ENCODE measurements around the gene MMP7. TPM values are rescaled to one million over a fixed set of nuclear protein-coding genes. Genes with fewer than 3 reads are reported as not detected.

The MMP7 gene
- total RNA-seq, 1 donor: under 0.01 TPM

DNA sequence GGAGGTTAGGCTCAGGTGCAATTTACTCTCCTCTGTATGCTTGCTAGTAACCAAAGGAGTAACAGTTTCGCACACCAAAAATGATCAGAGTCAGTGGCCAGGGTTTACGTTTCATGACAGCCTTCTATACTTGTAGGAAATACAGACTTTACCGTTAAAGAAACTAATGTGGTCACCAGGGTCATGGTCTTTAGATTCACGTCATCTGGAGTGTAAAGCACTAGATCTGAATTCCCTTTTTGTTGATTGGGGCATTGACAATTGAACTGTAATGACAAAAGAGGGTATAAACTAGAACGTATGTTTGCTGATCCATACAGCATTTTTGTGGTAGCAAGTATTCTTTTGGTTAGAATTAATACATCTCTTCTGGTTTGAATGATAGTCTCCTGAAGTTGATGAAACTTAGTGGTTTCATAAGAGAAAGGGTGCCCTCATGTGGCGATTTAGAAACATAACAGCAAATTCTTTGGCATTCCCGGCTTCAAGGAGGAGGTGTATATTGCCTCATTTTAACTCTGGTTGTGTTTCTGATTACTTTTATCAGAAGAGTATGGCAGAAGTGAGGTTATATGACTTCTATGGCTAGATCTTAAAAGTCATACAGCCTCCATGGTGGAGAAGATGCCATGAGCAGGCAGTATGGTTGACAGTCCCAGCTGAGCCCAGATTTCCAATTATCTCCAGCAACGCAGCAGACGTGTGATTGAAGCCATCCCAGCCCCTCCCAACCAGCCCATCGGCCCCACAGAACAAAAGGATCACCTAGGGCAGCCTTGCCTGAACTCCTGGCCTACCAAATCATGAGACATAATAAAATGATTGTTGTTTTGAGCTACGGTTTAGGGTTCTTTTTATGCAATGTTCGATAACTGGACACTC, 35.1 kb downstream of the MMP7 start:
- DNase-seq (ENCODE audit: insufficient read length, low spot score, missing footprints): no peak
- H3K27ac ChIP-seq (ENCODE audit: low read depth, low read length): no peak overlapping the region
- no peaks in the 10 kb centered on the region for H3K79me2 ChIP-seq (ENCODE audit: insufficient read depth, low read length)
- H3K9me3 ChIP-seq (ENCODE audit: low read depth, low read length): no peaks in the 10 kb centered on the region
- H2AFZ ChIP-seq (ENCODE audit: low read length): peak overlapping the region; percentile 52
- peak overlapping the region; percentile 14 for H3K4me3 ChIP-seq (ENCODE audit: insufficient read depth, low read length)
- no peaks in the 10 kb centered on the region for H4K20me1 ChIP-seq (ENCODE audit: insufficient read depth, low read length)
- peaks cover 14% of the 10 kb centered on the region for H3K4me1 ChIP-seq (ENCODE audit: insufficient read depth, low read length)
- TF ChIP-seq, protein P1, sequence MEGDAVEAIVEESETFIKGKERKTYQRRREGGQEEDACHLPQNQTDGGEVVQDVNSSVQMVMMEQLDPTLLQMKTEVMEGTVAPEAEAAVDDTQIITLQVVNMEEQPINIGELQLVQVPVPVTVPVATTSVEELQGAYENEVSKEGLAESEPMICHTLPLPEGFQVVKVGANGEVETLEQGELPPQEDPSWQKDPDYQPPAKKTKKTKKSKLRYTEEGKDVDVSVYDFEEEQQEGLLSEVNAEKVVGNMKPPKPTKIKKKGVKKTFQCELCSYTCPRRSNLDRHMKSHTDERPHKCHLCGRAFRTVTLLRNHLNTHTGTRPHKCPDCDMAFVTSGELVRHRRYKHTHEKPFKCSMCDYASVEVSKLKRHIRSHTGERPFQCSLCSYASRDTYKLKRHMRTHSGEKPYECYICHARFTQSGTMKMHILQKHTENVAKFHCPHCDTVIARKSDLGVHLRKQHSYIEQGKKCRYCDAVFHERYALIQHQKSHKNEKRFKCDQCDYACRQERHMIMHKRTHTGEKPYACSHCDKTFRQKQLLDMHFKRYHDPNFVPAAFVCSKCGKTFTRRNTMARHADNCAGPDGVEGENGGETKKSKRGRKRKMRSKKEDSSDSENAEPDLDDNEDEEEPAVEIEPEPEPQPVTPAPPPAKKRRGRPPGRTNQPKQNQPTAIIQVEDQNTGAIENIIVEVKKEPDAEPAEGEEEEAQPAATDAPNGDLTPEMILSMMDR (IDR thresholded peaks at IDR 0.05; ENCODE audit: extremely low read depth, low read depth, low read length): peak; percentile 69
- H3K4me2 ChIP-seq (ENCODE audit: insufficient read depth, low read length): peak overlapping the region; percentile 62
- H3K27me3 ChIP-seq (ENCODE audit: insufficient read depth, low read length): no peaks in the 10 kb centered on the region
- H3K36me3 ChIP-seq (ENCODE audit: insufficient read depth, low read length): no peaks in the 10 kb centered on the region

DNA sequence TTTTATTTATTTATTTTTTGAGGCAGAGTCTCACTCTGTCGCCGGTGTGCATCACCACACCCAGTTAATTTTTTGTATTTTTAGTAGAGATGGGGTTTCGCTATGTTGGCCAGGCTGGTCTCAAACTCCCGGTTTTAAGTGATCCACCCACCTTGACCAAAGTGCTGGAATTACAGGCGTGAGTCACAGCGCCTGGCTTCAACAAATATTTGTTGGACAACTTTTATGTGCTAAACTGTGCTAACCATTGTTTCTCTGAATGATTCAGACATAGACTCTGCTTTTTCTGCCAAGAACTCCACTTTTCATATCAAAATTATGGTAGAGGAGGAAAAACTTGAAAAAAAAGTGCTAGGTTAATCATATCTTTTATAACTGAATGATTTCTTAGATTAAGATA, 36.3 kb downstream of the MMP7 start:
- Histone ChIP-seq H3K4me1 (ENCODE audit: insufficient read depth, low read length) (peaks cover 14% of the 10 kb centered on the region), H3K4me2 (ENCODE audit: insufficient read depth, low read length) (no peak overlapping the region), H3K27ac (ENCODE audit: low read depth, low read length) (no peak overlapping the region), H3K4me3 (ENCODE audit: insufficient read depth, low read length) (no peak overlapping the region), H3K9me3 (ENCODE audit: low read depth, low read length) (no peaks in the 10 kb centered on the region), H3K79me2 (ENCODE audit: insufficient read depth, low read length) (no peaks in the 10 kb centered on the region), H4K20me1 (ENCODE audit: insufficient read depth, low read length) (no peaks in the 10 kb centered on the region), H2AFZ (ENCODE audit: low read length) (no peak overlapping the region), H3K27me3 (ENCODE audit: insufficient read depth, low read length) (no peaks in the 10 kb centered on the region), H3K36me3 (ENCODE audit: insufficient read depth, low read length) (no peaks in the 10 kb centered on the region)
- no peak for DNase-seq (ENCODE audit: insufficient read length, low spot score, missing footprints)
- TF ChIP-seq, protein P1 (IDR thresholded peaks at IDR 0.05; ENCODE audit: extremely low read depth, low read depth, low read length): no peak

DNA sequence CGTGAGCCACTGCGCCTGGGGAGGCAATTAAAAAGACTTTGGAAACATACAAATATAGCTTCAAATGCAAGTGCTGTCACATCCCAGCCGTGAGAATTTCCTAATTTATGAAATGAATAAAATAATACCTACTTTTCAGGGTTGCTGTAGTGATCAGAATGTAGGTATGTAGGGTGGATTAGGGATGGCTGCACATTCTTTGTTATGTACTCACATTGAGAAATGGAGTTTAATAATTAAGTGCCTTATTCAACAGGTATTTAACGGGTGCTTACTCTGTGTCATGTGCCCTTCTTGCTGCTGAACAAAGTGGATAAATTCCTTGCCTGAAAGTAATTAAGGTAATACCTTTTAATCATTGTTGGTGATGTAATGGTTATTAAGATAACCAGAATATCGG, 37.0 kb downstream of the MMP7 start:
- Histone ChIP-seq H4K20me1 (ENCODE audit: insufficient read depth, low read length) (no peaks in the 10 kb centered on the region), H3K27ac (ENCODE audit: low read depth, low read length) (no peak overlapping the region), H3K27me3 (ENCODE audit: insufficient read depth, low read length) (no peaks in the 10 kb centered on the region), H3K9me3 (ENCODE audit: low read depth, low read length) (no peaks in the 10 kb centered on the region), H3K4me1 (ENCODE audit: insufficient read depth, low read length) (peaks cover 14% of the 10 kb centered on the region), H3K36me3 (ENCODE audit: insufficient read depth, low read length) (no peaks in the 10 kb centered on the region), H3K4me2 (ENCODE audit: insufficient read depth, low read length) (no peak overlapping the region), H3K4me3 (ENCODE audit: insufficient read depth, low read length) (no peak overlapping the region), H2AFZ (ENCODE audit: low read length) (no peak overlapping the region), H3K79me2 (ENCODE audit: insufficient read depth, low read length) (no peaks in the 10 kb centered on the region)
- no peak for DNase-seq (ENCODE audit: insufficient read length, low spot score, missing footprints)
- TF ChIP-seq, protein P1 (IDR thresholded peaks at IDR 0.05; ENCODE audit: extremely low read depth, low read depth, low read length): no peak

DNA sequence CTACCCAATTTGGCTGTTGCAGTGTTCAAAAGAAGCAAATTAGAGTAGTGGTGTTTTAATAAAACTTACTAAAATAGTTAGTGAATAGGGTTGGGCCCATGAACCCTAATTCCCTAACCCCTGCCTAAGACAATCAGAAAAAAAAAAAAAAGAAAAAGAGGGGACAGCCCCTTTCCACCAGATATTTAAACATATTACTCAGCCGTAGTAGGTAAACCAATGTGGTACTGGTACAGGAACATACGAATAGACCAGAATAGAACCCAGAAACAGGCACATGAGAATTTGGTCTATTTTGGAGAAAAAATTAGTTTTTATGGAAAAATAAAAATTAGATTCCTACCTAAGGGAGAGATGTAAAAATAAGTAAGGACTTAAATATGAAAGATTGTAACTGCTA, 38.6 kb downstream of the MMP7 start:
- Histone ChIP-seq H3K4me2 (ENCODE audit: insufficient read depth, low read length) (no peak overlapping the region), H3K79me2 (ENCODE audit: insufficient read depth, low read length) (no peaks in the 10 kb centered on the region), H3K4me1 (ENCODE audit: insufficient read depth, low read length) (peaks cover 14% of the 10 kb centered on the region), H3K4me3 (ENCODE audit: insufficient read depth, low read length) (no peak overlapping the region), H3K27me3 (ENCODE audit: insufficient read depth, low read length) (no peaks in the 10 kb centered on the region), H3K36me3 (ENCODE audit: insufficient read depth, low read length) (no peaks in the 10 kb centered on the region), H3K9me3 (ENCODE audit: low read depth, low read length) (no peaks in the 10 kb centered on the region), H4K20me1 (ENCODE audit: insufficient read depth, low read length) (no peaks in the 10 kb centered on the region), H2AFZ (ENCODE audit: low read length) (no peak overlapping the region), H3K27ac (ENCODE audit: low read depth, low read length) (no peak overlapping the region)
- DNase-seq (ENCODE audit: insufficient read length, low spot score, missing footprints): no peak
- TF ChIP-seq, protein P1 (IDR thresholded peaks at IDR 0.05; ENCODE audit: extremely low read depth, low read depth, low read length): no peak

All from osteoblast (primary cell).